Neural progenitor cell (in vitro differentiated cells): ENCODE results near the gene PDIA2.

Experiments
- EZH2 ChIP-seq: fragments of 200-600 bp; sonication (generic); IDR thresholded peaks from 2 replicates; pipeline ENCODE4 v1.6.1; 2017; ENCODE audit warnings: antibody characterized with exemption, mild to moderate bottlenecking, moderate library complexity
- TF ChIP-seq, protein P1 (sequence below): fragments of 200-600 bp; sonication (generic); IDR thresholded peaks from 2 replicates; pipeline ENCODE4 v1.5.1; 2017; ENCODE audit warnings: antibody characterized with exemption, mild to moderate bottlenecking

DNA sequence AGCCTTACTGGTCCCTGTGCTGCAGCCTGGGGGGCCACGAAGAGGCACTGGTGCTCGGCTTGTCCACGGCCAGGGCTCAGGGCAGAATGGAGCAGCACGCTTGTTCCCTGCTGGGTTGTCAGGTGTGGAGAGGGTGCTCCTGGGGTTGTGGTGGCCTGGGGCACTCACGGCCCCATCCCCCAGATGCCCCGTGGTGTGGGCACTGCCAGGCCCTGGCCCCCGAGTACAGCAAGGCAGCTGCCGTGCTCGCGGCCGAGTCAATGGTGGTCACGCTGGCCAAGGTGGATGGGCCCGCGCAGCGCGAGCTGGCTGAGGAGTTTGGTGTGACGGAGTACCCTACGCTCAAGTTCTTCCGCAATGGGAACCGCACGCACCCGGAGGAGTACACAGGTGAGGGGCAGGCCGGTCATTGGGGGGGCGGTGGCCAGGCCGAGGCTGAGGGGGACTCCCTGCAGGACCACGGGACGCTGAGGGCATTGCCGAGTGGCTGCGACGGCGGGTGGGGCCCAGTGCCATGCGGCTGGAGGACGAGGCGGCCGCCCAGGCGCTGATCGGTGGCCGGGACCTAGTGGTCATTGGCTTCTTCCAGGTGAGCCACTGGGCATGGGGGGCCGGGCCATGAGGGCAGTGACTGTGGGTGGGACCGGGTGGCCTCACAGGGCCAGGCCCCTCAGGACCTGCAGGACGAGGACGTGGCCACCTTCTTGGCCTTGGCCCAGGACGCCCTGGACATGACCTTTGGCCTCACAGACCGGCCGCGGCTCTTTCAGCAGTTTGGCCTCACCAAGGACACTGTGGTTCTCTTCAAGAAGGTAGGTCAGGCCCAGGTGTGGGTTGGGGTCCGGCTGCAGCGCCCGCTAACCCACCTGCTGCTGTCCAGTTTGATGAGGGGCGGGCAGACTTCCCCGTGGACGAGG, 1.5 kb downstream of the PDIA2 start:
- TF ChIP-seq, protein P1, sequence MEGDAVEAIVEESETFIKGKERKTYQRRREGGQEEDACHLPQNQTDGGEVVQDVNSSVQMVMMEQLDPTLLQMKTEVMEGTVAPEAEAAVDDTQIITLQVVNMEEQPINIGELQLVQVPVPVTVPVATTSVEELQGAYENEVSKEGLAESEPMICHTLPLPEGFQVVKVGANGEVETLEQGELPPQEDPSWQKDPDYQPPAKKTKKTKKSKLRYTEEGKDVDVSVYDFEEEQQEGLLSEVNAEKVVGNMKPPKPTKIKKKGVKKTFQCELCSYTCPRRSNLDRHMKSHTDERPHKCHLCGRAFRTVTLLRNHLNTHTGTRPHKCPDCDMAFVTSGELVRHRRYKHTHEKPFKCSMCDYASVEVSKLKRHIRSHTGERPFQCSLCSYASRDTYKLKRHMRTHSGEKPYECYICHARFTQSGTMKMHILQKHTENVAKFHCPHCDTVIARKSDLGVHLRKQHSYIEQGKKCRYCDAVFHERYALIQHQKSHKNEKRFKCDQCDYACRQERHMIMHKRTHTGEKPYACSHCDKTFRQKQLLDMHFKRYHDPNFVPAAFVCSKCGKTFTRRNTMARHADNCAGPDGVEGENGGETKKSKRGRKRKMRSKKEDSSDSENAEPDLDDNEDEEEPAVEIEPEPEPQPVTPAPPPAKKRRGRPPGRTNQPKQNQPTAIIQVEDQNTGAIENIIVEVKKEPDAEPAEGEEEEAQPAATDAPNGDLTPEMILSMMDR: no peak
- TF ChIP-seq EZH2: no peak
